GM12891 (cell line): ENCODE results near the gene FKBP15.

ENCODE experiments used
- PAX5 ChIP-seq: IDR thresholded peaks from 2 replicates; pipeline ENCODE4 v1.6.1; 2011; ENCODE audit warnings: low read length, moderate library complexity, mild to moderate bottlenecking; ENCODE audit not compliant: insufficient read depth, severe bottlenecking
- POLR2A ChIP-seq: IDR thresholded peaks from 2 replicates; pipeline ENCODE4 v1.6.1; 2011; ENCODE audit warnings: low read depth, low read length, control low read depth
- POLR2AphosphoS5 ChIP-seq: IDR thresholded peaks from 2 replicates; pipeline ENCODE4 v1.6.1; 2011; ENCODE audit warnings: low read depth, low read length, control low read depth
- TAF1 ChIP-seq: IDR thresholded peaks from 2 replicates; pipeline ENCODE4 v1.6.1; 2011; ENCODE audit warnings: low read depth, low read length, control low read depth

DNA sequence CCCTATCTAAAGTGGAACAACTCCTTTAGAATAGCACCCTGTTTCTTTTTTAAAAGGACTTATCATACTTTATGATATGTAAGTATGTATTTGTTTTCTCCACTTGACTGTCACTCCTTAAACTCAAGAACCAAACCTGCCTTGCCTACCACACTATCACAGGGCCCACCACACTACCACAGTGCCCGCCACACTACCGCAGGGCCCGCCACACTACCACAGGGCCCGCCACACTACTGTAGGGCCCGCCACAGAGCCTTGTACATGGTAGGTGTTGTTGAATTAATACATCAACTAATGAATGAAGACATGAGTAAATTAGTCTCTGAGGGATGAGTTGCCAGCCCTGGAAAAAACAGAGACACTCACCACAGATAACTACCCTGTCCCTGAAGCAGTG, 52.3 kb downstream of the FKBP15 start:
- TF ChIP-seq PAX5 (no peak), POLR2AphosphoS5 (no peak), POLR2A (no peak), TAF1 (no peak)
